B cell (primary cell): ENCODE data around the gene CATSPER1. TPM values are rescaled to one million over a fixed set of nuclear protein-coding genes. Genes with fewer than 3 reads are reported as not detected.

Source experiments
- ATAC-seq: fragments of 200-7000 bp; cut with Tn5 transposase; one replicate; pipeline ENCODE4 v1.10.0; 2021; ENCODE audit warnings: low read depth, mild to moderate bottlenecking, moderate number of reproducible peaks, moderate library complexity
- CTCF ChIA-PET: fragments of 350-600 bp; sonication (Branson Sonifier 250); formaldehyde crosslinking; loops from one replicate; lab custom pipeline; 2021; ENCODE audit warnings: antibody characterized with exemption, inconsistent platforms; lab: Charles Lee
- POLR2A ChIA-PET: fragments of 350-600 bp; sonication (Branson Sonifier 250); formaldehyde crosslinking; loops from one replicate; lab custom pipeline; 2021; ENCODE audit warnings: antibody characterized with exemption; lab: Charles Lee
- DNase-seq: peaks from one replicate; pipeline ENCODE4 v3.0.0; 2013
- H2AFZ ChIP-seq: 2 replicates; pipeline ENCODE4 v1.6.1; 2012; ENCODE audit warnings: mild to moderate bottlenecking, low read depth, low read length; ENCODE audit not compliant: insufficient read depth, poor library complexity, severe bottlenecking
- H3K27ac ChIP-seq, 2 donors: 1 replicate in 1 of 2; 2 replicates in 1 of 2; pipeline ENCODE4 v1.5.1; 2012 to 2013; ENCODE audit warnings: low read length in 2 of 2, mild to moderate bottlenecking in 2 of 2, moderate library complexity in 1 of 2
- H3K27me3 ChIP-seq, 4 experiments: fragments of 200-600 bp in 1 of 4; sonication (generic) in 1 of 4; replicated peaks in 1 of 4; 1 replicate in 2 of 4; 2 replicates in 2 of 4; pipeline versions ENCODE4 v1.6.1 to v1.7.0; 2013 to 2016; ENCODE audit warnings: low read length in 3 of 4, mild to moderate bottlenecking in 2 of 4, mixed read lengths in 1 of 4, moderate library complexity in 1 of 4; ENCODE audit not compliant: insufficient read depth in 4 of 4, control insufficient read depth in 3 of 4; ENCODE audit errors: control extremely low read depth in 1 of 4
- H3K36me3 ChIP-seq, 2 experiments: replicated peaks in 1 of 2; 1 replicate in 1 of 2; 2 replicates in 1 of 2; pipeline versions ENCODE4 v1.6.1 to v1.7.1; 2013; ENCODE audit warnings: low read length in 1 of 2; ENCODE audit not compliant: insufficient read depth in 2 of 2, control insufficient read depth in 1 of 2; ENCODE audit errors: control extremely low read depth in 1 of 2, extremely low read depth in 1 of 2
- H3K4me1 ChIP-seq, 2 donors: fragments of 200-600 bp in 1 of 2; sonication (generic) in 1 of 2; 1 replicate in 1 of 2; 2 replicates in 1 of 2; pipeline versions ENCODE4 v1.5.1 to v1.6.1; 2013 to 2017; ENCODE audit warnings: low read length in 2 of 2; ENCODE audit not compliant: control insufficient read depth in 2 of 2, insufficient read depth in 2 of 2
- H3K4me2 ChIP-seq: replicated peaks from 2 replicates; pipeline ENCODE3; 2012; ENCODE audit warnings: mild to moderate bottlenecking, low read depth, low read length; ENCODE audit not compliant: poor library complexity, severe bottlenecking
- H3K4me3 ChIP-seq, 5 experiments: fragments of 200-600 bp in 1 of 5; sonication (generic) in 1 of 5; 1 replicate in 3 of 5; 2 replicates in 2 of 5; pipeline versions ENCODE4 v1.5.1 to v1.7.0; 2011 to 2016; ENCODE audit warnings: low read length in 4 of 5, mild to moderate bottlenecking in 4 of 5, low read depth in 2 of 5, control low read depth in 1 of 5, moderate library complexity in 1 of 5; ENCODE audit not compliant: insufficient read depth in 1 of 5; ENCODE audit errors: control extremely low read depth in 1 of 5, extremely low read depth in 1 of 5
- H3K79me2 ChIP-seq: fragments of 200-600 bp; sonication (generic); one replicate; pipeline ENCODE4 v1.6.0; 2016; ENCODE audit warnings: low read length; ENCODE audit not compliant: control insufficient read depth, insufficient read depth
- H3K9ac ChIP-seq: fragments of 200-600 bp; sonication (generic); 2 replicates; pipeline ENCODE4 v1.6.1; 2017; ENCODE audit warnings: mild to moderate bottlenecking, low read length, moderate library complexity
- H3K9me3 ChIP-seq, 3 donors: one replicate each; pipeline versions ENCODE4 v1.6.1 to v1.7.1; 2013; ENCODE audit warnings: low read length in 2 of 3; ENCODE audit not compliant: control insufficient read depth in 2 of 3, insufficient read depth in 1 of 3; ENCODE audit errors: control extremely low read depth in 1 of 3
- H4K20me1 ChIP-seq: 2 replicates; pipeline ENCODE4 v1.6.0; 2012; ENCODE audit warnings: mild to moderate bottlenecking, low read length; ENCODE audit not compliant: insufficient read depth, control insufficient read depth, poor library complexity, severe bottlenecking
- H3K27ac Mint-ChIP-seq: one replicate; pipeline ENCODE4 v1.8.0; 2021; ENCODE audit warnings: mixed read lengths
- H3K27me3 Mint-ChIP-seq: one replicate; pipeline ENCODE4 v1.8.0; 2021; ENCODE audit warnings: mixed read lengths
- H3K4me1 Mint-ChIP-seq: one replicate; pipeline ENCODE4 v1.8.0; 2021; ENCODE audit warnings: mixed read lengths
- H3K4me3 Mint-ChIP-seq: one replicate; pipeline ENCODE4 v1.8.0; 2021; ENCODE audit warnings: mixed read lengths
- H3K9me3 Mint-ChIP-seq: one replicate; pipeline ENCODE4 v1.8.0; 2022; ENCODE audit warnings: mixed read lengths; ENCODE audit not compliant: insufficient read depth
- CTCF ChIP-seq: fragments of 200-600 bp; IDR thresholded peaks from one replicate; pipeline ENCODE4 v1.8.0; 2022; ENCODE audit warnings: antibody characterized with exemption, mild to moderate bottlenecking
- EZH2 ChIP-seq: IDR thresholded peaks from 2 replicates; pipeline ENCODE4 v1.6.1; 2012; ENCODE audit warnings: borderline replicate concordance, low read depth, mild to moderate bottlenecking, moderate library complexity, low read length; ENCODE audit not compliant: insufficient read depth, poor library complexity, severe bottlenecking
- WGBS: methylation state at CpG from one replicate; pipeline ENCODE4 v1.1.5; 2013; ENCODE audit warnings: missing lambda C conversion rate; ENCODE audit not compliant: insufficient coverage; 5-methylcytosine and 5-hydroxymethylcytosine counted together
- intact Hi-C: fragments of 100-400 bp; cut with micrococcal nuclease; formaldehyde crosslinking; loops from one replicate; pipeline ENCODE4 v1.10.0; 2022
- polyA plus RNA-seq: library from polyadenylated mRNA; depleted of rRNA; stranded (reverse); fragments of >200 nt; gene quantifications from 2 replicates; pipeline ENCODE4 v1.2.3, GENCODE V29; 2012
- total RNA-seq, 2 donors: library from RNA; stranded (reverse); fragments of 120-200 nt in 1 of 2; gene quantifications; 1 replicate in 1 of 2; 2 replicates in 1 of 2; pipeline versions ENCODE4 v1.2.3 to v1.2.4, GENCODE V29; 2013 to 2022

CATSPER1 gene
- total and polyA plus RNA-seq, 2 donors (not counting 1 experiment from before 2014, with no cell fraction given): not detected

GRCh38 chr11:66014804-66015453 lies 11.3 kb downstream of the CATSPER1 start:
- Histone ChIP-seq H4K20me1 (no peaks in the 10 kb centered on the region), H3K27ac (no peak overlapping the region), H3K27me3 (peaks cover 0 to 29% (median 12%) of the 10 kb centered on the region in 4 experiments), H3K4me3 (no peak overlapping the region), H3K36me3 (no peaks in the 10 kb centered on the region), H3K79me2 (no peaks in the 10 kb centered on the region), H3K9me3 (peaks cover 0 to 12% (median 0%) of the 10 kb centered on the region in 3 donors), H3K4me1 (peaks cover 11 to 13% of the 10 kb centered on the region in 2 donors), H3K9ac (no peak overlapping the region), H3K4me2 (no peak overlapping the region), H2AFZ (no peak overlapping the region)
- TF ChIP-seq CTCF: no peak
- no peak for TF ChIP-seq EZH2
- Mint-ChIP-seq H3K27ac (no peak overlapping the region), H3K27me3 (peaks cover 8% of the 10 kb centered on the region), H3K4me3 (no peak overlapping the region), H3K9me3 (no peaks in the 10 kb centered on the region), H3K4me1 (peaks cover 2% of the 10 kb centered on the region)
- POLR2A ChIA-PET: interaction anchor here (0.7 kb wide), 1 partner anchor 302 kb away, joined by 3 read pairs; no protein-coding TSS in a partner anchor
- intact Hi-C loops: no loop called here
- CTCF ChIA-PET: no interaction called here
- ATAC-seq (no peak), DNase-seq (no peak)
- 95% methylated on average over 6 of the region's 6 CpGs for WGBS

GRCh38 chr11:66013762-66014100 lies 12.5 kb downstream of the CATSPER1 start:
- WGBS: 92% methylated on average over 7 of the region's 7 CpGs
- POLR2A ChIA-PET: no interaction called here
- DNase-seq (no peak), ATAC-seq (no peak)
- H3K27me3 ChIP-seq: peaks cover 0 to 29% (median 12%) of the 10 kb centered on the region in 4 experiments
- no peaks in the 10 kb centered on the region for H4K20me1 ChIP-seq
- H2AFZ ChIP-seq: no peak overlapping the region
- H3K4me3 ChIP-seq: no peak overlapping the region
- no peaks in the 10 kb centered on the region for H3K36me3 ChIP-seq
- TF ChIP-seq EZH2 (no peak), CTCF (no peak)
- H3K4me1 ChIP-seq: peaks cover 11 to 13% of the 10 kb centered on the region in 2 donors
- H3K9me3 ChIP-seq: peaks cover 0 to 12% (median 0%) of the 10 kb centered on the region in 3 donors
- peaks cover 2% of the 10 kb centered on the region for H3K4me1 Mint-ChIP-seq
- H3K4me3 Mint-ChIP-seq: no peak overlapping the region
- no peak overlapping the region for H3K4me2 ChIP-seq
- H3K79me2 ChIP-seq: no peaks in the 10 kb centered on the region
- H3K27ac ChIP-seq: no peak overlapping the region
- no peak overlapping the region for H3K9ac ChIP-seq
- intact Hi-C loops: no loop called here
- H3K9me3 Mint-ChIP-seq: no peaks in the 10 kb centered on the region
- no peak overlapping the region for H3K27ac Mint-ChIP-seq
- peaks cover 8% of the 10 kb centered on the region for H3K27me3 Mint-ChIP-seq
- CTCF ChIA-PET: no interaction called here
